Measurements from ENCODE around the gene ETV4. TPM values are rescaled to one million over a fixed set of nuclear protein-coding genes. Genes with fewer than 3 reads are reported as not detected.

The ETV4 gene
- total and polyA plus RNA-seq, 2 of the 13 experiments (the other 11 are each of a cell fraction or from before 2014, with no cell fraction given) = 128 to 330 TPM

GRCh38 chr17:43584666-43585102, 38.5 kb upstream of the ETV4 start (continued):
- 0 out of 4 replicates have a peak, but pooled peaks of 1 of the 2 experiments have one; percentile 20 for TF ChIP-seq MAFK (conservative IDR thresholded peaks at IDR 0.05 in 1 of 2, IDR thresholded peaks at IDR 0.05 in 1 of 2; ENCODE audit: low read length in 2 of 2)
- 0 out of 2 replicates have a peak, but pooled peaks have one; percentile 15 for TF ChIP-seq ZNF644 (CRISPR knock-in tag; IDR thresholded peaks at IDR 0.05; ENCODE audit: low read depth)
- TF ChIP-seq SOX13 (IDR thresholded peaks at IDR 0.05) = peak; percentile 66
- TF ChIP-seq SOX13 (CRISPR knock-in tag; conservative IDR thresholded peaks at IDR 0.05 in 1 of 2, IDR thresholded peaks at IDR 0.05 in 1 of 2) = peak in 1 of 2 experiments; percentile 94; a peak in 2 of 4 replicates
- no peak for TF ChIP-seq KDM3A (CRISPR knock-in tag; IDR thresholded peaks at IDR 0.05; ENCODE audit: low read depth)
- no peak for TF ChIP-seq RORA (CRISPR knock-in tag; IDR thresholded peaks at IDR 0.05)
- no peak for TF ChIP-seq ARHGAP35 (CRISPR knock-in tag; IDR thresholded peaks at IDR 0.05; ENCODE audit: borderline replicate concordance)
- TF ChIP-seq PHB2 (IDR thresholded peaks at IDR 0.05; ENCODE audit: partially characterized antibody) = no peak
- TF ChIP-seq ZNF138 (CRISPR knock-in tag; IDR thresholded peaks at IDR 0.05; ENCODE audit: low read depth) = no peak
- TF ChIP-seq ZNF264 (CRISPR knock-in tag; IDR thresholded peaks at IDR 0.05) = peak; percentile 73
- TF ChIP-seq MIXL1 (CRISPR knock-in tag; IDR thresholded peaks at IDR 0.05) = peak; percentile 48; the same call in 1 of the 2 replicates
- TF ChIP-seq ZNF10 (CRISPR knock-in tag; IDR thresholded peaks at IDR 0.05; ENCODE audit: borderline replicate concordance, low read depth) = no peak
- TF ChIP-seq ZNF557 (CRISPR knock-in tag; IDR thresholded peaks at IDR 0.05) = no peak
- peak; percentile 26; the same call in 1 of the 2 replicates for TF ChIP-seq KDM5A (IDR thresholded peaks at IDR 0.05; ENCODE audit: borderline replicate concordance, low read length)
- TF ChIP-seq, protein P1, sequence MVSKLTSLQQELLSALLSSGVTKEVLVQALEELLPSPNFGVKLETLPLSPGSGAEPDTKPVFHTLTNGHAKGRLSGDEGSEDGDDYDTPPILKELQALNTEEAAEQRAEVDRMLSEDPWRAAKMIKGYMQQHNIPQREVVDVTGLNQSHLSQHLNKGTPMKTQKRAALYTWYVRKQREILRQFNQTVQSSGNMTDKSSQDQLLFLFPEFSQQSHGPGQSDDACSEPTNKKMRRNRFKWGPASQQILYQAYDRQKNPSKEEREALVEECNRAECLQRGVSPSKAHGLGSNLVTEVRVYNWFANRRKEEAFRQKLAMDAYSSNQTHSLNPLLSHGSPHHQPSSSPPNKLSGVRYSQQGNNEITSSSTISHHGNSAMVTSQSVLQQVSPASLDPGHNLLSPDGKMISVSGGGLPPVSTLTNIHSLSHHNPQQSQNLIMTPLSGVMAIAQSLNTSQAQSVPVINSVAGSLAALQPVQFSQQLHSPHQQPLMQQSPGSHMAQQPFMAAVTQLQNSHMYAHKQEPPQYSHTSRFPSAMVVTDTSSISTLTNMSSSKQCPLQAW (CRISPR knock-in tag; IDR thresholded peaks at IDR 0.05) = 0 out of 2 replicates have a peak, but pooled peaks have one; percentile 27
- peak; percentile 91 for TF ChIP-seq TEAD3 (CRISPR knock-in tag; optimal IDR thresholded peaks at IDR 0.05; ENCODE audit: borderline replicate concordance)
- no peak for TF ChIP-seq STAT5B (CRISPR knock-in tag; IDR thresholded peaks at IDR 0.05)
- no peak for TF ChIP-seq ZNF383 (CRISPR knock-in tag; IDR thresholded peaks at IDR 0.05; ENCODE audit: borderline replicate concordance)
- TF ChIP-seq, protein P2, sequence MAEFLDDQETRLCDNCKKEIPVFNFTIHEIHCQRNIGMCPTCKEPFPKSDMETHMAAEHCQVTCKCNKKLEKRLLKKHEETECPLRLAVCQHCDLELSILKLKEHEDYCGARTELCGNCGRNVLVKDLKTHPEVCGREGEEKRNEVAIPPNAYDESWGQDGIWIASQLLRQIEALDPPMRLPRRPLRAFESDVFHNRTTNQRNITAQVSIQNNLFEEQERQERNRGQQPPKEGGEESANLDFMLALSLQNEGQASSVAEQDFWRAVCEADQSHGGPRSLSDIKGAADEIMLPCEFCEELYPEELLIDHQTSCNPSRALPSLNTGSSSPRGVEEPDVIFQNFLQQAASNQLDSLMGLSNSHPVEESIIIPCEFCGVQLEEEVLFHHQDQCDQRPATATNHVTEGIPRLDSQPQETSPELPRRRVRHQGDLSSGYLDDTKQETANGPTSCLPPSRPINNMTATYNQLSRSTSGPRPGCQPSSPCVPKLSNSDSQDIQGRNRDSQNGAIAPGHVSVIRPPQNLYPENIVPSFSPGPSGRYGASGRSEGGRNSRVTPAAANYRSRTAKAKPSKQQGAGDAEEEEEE (CRISPR knock-in tag; IDR thresholded peaks at IDR 0.05; ENCODE audit: borderline replicate concordance) = no peak
- no peak for TF ChIP-seq ZSCAN12 (CRISPR knock-in tag; IDR thresholded peaks at IDR 0.05)
- no peak for TF ChIP-seq ZNF878 (CRISPR knock-in tag; IDR thresholded peaks at IDR 0.05)
- TF ChIP-seq DPF2 (CRISPR knock-in tag; IDR thresholded peaks at IDR 0.05; ENCODE audit: borderline replicate concordance, low read depth) = peak; percentile 97
- no peak; the same call in 1 of the 2 replicates for TF ChIP-seq YEATS2 (CRISPR knock-in tag; IDR thresholded peaks at IDR 0.05; ENCODE audit: borderline replicate concordance)
- peak; percentile 78 for TF ChIP-seq ASH2L (IDR thresholded peaks at IDR 0.05; ENCODE audit: insufficient read length, low read depth, low read length)
- no peak for TF ChIP-seq ZMYM4 (CRISPR knock-in tag; IDR thresholded peaks at IDR 0.05)
- TF ChIP-seq PHF5A (CRISPR knock-in tag; IDR thresholded peaks at IDR 0.05; ENCODE audit: low read depth, unreplicated experiment) = peak; percentile 28
- peak; percentile 37; the same call in 1 of the 2 replicates for TF ChIP-seq ZSCAN25 (CRISPR knock-in tag; IDR thresholded peaks at IDR 0.05)
- TF ChIP-seq ZNF660 (CRISPR knock-in tag; IDR thresholded peaks at IDR 0.05; ENCODE audit: borderline replicate concordance, low read depth) = no peak
- TF ChIP-seq GATAD2A (CRISPR knock-in tag; IDR thresholded peaks at IDR 0.05) = peak; percentile 89
- TF ChIP-seq ELF4 (CRISPR knock-in tag; IDR thresholded peaks at IDR 0.05; ENCODE audit: borderline replicate concordance) = peak; percentile 58; the same call in 1 of the 2 replicates
